ENCODE measurements around the gene SMPX. TPM values are rescaled to one million over a fixed set of nuclear protein-coding genes. Genes with fewer than 3 reads are reported as not detected.

Gene SMPX
- total RNA-seq: not detected
- not detected for total RNA-seq (2013)

DNA sequence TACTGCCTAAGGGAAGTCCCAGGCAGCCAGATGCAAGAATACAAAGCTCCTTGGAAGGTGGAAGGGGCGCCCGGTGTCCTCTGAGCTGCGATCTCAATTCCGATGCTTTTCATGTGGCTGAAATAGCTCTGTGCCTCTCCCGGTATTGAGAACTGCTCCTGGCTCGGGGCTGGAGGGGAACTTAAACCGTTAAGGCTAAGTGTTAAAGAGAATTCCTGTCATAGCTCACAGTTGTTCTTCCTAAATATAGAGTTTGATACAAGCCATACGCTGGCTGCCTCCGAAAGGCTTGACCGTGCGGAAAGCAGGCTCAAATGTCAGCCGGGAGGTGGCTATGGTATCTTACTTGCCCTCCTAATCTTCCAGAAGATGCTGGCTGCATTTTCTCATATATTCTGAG, at the start of gene SMPX:
TSS of gene SMPX (minus strand) at position 157 of the 400 bp plus-strand sequence. CDS start 3,826 bp downstream, outside the sequence.
- Mint-ChIP-seq H3K9me3 (no peaks in the 10 kb centered on the region), H3K4me1 (no peaks in the 10 kb centered on the region), H3K4me3 (no peak within 1 kb of the TSS), H3K27ac (no peak within 1 kb of the TSS), H3K36me3 (no peaks in the 10 kb centered on the region), H3K27me3 (ENCODE audit: low read depth in 2 of 2) (peaks cover 0 to 9% of the 10 kb centered on the region in 2 donors)
- Histone ChIP-seq H3K4me3 (ENCODE audit: low read length) (no peak within 1 kb of the TSS), H3K27ac (ENCODE audit: low read length) (no peak within 1 kb of the TSS), H3K36me3 (ENCODE audit: control insufficient read depth, insufficient read depth, low read length) (no peaks in the 10 kb centered on the region), H3K27me3 (ENCODE audit: control insufficient read depth, insufficient read depth, low read length) (no peaks in the 10 kb centered on the region), H3K4me1 (ENCODE audit: control insufficient read depth, insufficient read depth, low read length) (no peaks in the 10 kb centered on the region), H3K9me3 (ENCODE audit: control insufficient read depth, insufficient read depth, low read length) (no peaks in the 10 kb centered on the region)
- WGBS (ENCODE audit: insufficient coverage): 84% methylated on average over 10 of the region's 12 CpGs
- TF ChIP-seq, protein P1, sequence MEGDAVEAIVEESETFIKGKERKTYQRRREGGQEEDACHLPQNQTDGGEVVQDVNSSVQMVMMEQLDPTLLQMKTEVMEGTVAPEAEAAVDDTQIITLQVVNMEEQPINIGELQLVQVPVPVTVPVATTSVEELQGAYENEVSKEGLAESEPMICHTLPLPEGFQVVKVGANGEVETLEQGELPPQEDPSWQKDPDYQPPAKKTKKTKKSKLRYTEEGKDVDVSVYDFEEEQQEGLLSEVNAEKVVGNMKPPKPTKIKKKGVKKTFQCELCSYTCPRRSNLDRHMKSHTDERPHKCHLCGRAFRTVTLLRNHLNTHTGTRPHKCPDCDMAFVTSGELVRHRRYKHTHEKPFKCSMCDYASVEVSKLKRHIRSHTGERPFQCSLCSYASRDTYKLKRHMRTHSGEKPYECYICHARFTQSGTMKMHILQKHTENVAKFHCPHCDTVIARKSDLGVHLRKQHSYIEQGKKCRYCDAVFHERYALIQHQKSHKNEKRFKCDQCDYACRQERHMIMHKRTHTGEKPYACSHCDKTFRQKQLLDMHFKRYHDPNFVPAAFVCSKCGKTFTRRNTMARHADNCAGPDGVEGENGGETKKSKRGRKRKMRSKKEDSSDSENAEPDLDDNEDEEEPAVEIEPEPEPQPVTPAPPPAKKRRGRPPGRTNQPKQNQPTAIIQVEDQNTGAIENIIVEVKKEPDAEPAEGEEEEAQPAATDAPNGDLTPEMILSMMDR (IDR thresholded peaks at IDR 0.05): no peak
- no peak for ATAC-seq
- intact Hi-C loops (cut with micrococcal nuclease): no loop called here
- no peak for DNase-seq

DNA sequence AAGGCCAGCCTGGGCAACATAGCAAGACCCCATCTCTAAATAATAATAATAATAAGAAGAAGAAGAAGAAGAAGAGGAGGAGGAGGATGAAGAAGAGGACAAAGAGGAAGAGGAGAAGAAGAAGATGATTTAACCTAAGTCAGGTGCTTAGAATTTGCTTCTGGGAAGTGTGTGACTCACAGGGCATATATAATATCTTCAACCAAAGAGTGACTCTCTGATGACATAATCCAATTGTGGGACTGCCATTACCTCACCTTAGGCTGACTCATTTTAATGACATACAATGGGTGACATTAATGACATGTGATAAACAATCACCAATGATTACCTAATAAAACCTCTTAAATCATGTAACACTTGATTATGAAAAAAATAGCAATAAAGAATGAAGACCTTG, 48.8 kb upstream of the SMPX start:
- no peaks in the 10 kb centered on the region for H3K36me3 ChIP-seq (ENCODE audit: control insufficient read depth, insufficient read depth, low read length)
- H3K27ac ChIP-seq (ENCODE audit: low read length): no peak overlapping the region
- intact Hi-C loops (cut with micrococcal nuclease): no loop called here
- H3K4me1 ChIP-seq (ENCODE audit: control insufficient read depth, insufficient read depth, low read length): no peaks in the 10 kb centered on the region
- Mint-ChIP-seq H3K27ac (no peak overlapping the region), H3K36me3 (no peaks in the 10 kb centered on the region), H3K4me1 (no peaks in the 10 kb centered on the region), H3K4me3 (no peak overlapping the region), H3K27me3 (ENCODE audit: low read depth in 2 of 2) (peaks cover 4 to 16% of the 10 kb centered on the region in 2 donors), H3K9me3 (no peaks in the 10 kb centered on the region)
- no peak for DNase-seq
- H3K9me3 ChIP-seq (ENCODE audit: control insufficient read depth, insufficient read depth, low read length): no peaks in the 10 kb centered on the region
- no peak overlapping the region for H3K4me3 ChIP-seq (ENCODE audit: low read length)
- TF ChIP-seq, protein P1 (IDR thresholded peaks at IDR 0.05): no peak
- ATAC-seq: no peak
- H3K27me3 ChIP-seq (ENCODE audit: control insufficient read depth, insufficient read depth, low read length): no peaks in the 10 kb centered on the region

DNA sequence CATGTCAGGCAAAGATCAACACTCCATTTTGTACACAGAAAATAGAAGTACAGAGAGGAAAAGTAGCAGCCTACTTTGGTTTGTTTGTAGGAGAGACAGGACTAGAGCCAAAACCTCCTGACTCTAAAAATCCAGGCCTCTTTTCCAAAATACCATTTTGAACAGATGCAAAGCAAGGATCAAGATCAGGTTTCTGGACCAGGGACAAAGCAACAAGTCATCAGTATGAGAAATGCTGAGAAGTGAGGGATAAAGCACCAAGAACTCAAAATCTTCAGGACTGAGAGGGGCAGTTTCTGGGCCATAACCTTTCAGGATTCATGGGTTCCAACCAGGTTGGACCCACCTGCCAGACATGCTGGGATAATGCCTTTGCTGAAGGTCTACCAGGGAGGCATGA, 44.9 kb upstream of the SMPX start:
- H3K4me3 ChIP-seq (ENCODE audit: low read length): no peak overlapping the region
- H3K4me3 Mint-ChIP-seq: no peak overlapping the region
- H3K27ac Mint-ChIP-seq: no peak overlapping the region
- no peaks in the 10 kb centered on the region for H3K9me3 ChIP-seq (ENCODE audit: control insufficient read depth, insufficient read depth, low read length)
- no peaks in the 10 kb centered on the region for H3K9me3 Mint-ChIP-seq
- H3K4me1 ChIP-seq (ENCODE audit: control insufficient read depth, insufficient read depth, low read length): no peaks in the 10 kb centered on the region
- no peak overlapping the region for H3K27ac ChIP-seq (ENCODE audit: low read length)
- DNase-seq: no peak
- TF ChIP-seq, protein P1 (IDR thresholded peaks at IDR 0.05): no peak
- intact Hi-C loops (cut with micrococcal nuclease): no loop called here
- peaks cover 0 to 31% of the 10 kb centered on the region in 2 donors for H3K27me3 Mint-ChIP-seq (ENCODE audit: low read depth in 2 of 2)
- no peak for ATAC-seq
- no peaks in the 10 kb centered on the region for H3K27me3 ChIP-seq (ENCODE audit: control insufficient read depth, insufficient read depth, low read length)
- H3K4me1 Mint-ChIP-seq: no peaks in the 10 kb centered on the region
- no peaks in the 10 kb centered on the region for H3K36me3 ChIP-seq (ENCODE audit: control insufficient read depth, insufficient read depth, low read length)
- H3K36me3 Mint-ChIP-seq: no peaks in the 10 kb centered on the region

DNA sequence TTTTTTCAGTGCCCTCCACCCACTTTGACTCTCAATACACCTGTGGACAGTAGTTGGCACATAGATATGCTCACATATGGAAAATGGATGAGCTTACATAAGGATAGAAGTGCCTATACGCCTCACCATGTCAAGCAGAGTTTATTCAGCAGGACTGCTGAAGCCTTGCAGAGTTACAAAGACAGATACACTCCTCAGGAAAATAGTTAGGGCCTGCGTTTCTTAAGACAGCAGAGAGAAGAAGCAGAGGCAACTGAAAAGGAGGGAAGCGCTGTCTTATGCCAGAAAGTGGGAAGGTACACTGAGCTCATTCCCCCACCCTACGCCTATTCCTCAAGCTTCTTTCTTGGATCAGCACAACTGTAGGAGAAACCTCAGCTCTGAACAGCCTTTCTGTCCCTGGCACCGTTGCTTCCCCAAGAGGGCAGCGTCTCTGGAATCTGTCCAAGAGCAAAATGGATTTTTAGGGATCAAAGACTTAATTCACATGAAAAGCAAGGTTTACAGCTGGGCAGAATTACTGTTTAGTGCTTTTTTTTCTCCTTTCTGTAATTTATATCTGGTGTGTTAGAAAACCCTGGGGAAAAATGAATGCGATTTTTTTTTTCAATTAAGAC, 44.2 kb upstream of the SMPX start:
- no peaks in the 10 kb centered on the region for H3K27me3 ChIP-seq (ENCODE audit: control insufficient read depth, insufficient read depth, low read length)
- peaks cover 0 to 24% of the 10 kb centered on the region in 2 donors for H3K27me3 Mint-ChIP-seq (ENCODE audit: low read depth in 2 of 2)
- no peak overlapping the region for H3K27ac Mint-ChIP-seq
- DNase-seq (no peak), ATAC-seq (no peak)
- no peak overlapping the region for H3K4me3 Mint-ChIP-seq
- no peaks in the 10 kb centered on the region for H3K36me3 ChIP-seq (ENCODE audit: control insufficient read depth, insufficient read depth, low read length)
- H3K9me3 Mint-ChIP-seq: no peaks in the 10 kb centered on the region
- H3K36me3 Mint-ChIP-seq: no peaks in the 10 kb centered on the region
- TF ChIP-seq, protein P1 (IDR thresholded peaks at IDR 0.05): no peak
- no peak overlapping the region for H3K27ac ChIP-seq (ENCODE audit: low read length)
- H3K4me3 ChIP-seq (ENCODE audit: low read length): no peak overlapping the region
- 89% methylated on average over 6 of the region's 7 CpGs for WGBS (ENCODE audit: insufficient coverage)
- no peaks in the 10 kb centered on the region for H3K4me1 ChIP-seq (ENCODE audit: control insufficient read depth, insufficient read depth, low read length)
- H3K9me3 ChIP-seq (ENCODE audit: control insufficient read depth, insufficient read depth, low read length): no peaks in the 10 kb centered on the region
- intact Hi-C loops (cut with micrococcal nuclease): no loop called here
- H3K4me1 Mint-ChIP-seq: no peaks in the 10 kb centered on the region
